HG03196 (cell line): Measurements from ENCODE around the gene RAX.

Source experiments
- ATAC-seq: cut with Tn5 transposase; IDR thresholded peaks from one replicate; pipeline ENCODE4 v1.9.1; 2021; ENCODE audit not compliant: unreplicated experiment

RAX gene

DNA sequence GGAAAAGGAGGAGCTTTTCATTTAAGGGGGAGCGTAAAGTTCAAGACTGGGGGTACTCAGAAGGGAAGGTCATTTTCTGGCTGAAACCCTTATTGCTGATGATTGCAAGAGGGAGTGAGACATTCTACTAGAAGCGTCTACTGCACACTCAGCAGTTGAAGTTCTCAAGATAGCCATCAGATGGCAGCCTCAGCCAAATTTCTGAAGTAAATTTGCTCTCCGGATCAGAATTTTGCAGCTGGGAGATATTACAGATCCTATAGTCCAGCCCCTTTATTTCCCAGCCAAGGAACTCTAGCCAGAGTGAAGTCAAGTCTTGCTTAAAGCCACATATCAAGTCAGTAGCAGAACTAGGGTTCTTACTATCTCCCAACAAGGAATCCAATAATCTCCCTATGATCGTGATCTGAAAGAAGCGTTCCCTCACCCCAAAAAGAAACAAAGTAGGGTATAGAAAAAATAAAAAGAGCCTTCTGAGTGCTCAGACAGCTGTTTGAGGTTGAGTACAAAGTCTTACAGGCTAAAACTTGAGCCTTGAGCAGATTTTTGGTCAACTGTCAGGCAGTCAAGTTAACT is 24.0 kb downstream of the RAX start:
- no peak for ATAC-seq

DNA sequence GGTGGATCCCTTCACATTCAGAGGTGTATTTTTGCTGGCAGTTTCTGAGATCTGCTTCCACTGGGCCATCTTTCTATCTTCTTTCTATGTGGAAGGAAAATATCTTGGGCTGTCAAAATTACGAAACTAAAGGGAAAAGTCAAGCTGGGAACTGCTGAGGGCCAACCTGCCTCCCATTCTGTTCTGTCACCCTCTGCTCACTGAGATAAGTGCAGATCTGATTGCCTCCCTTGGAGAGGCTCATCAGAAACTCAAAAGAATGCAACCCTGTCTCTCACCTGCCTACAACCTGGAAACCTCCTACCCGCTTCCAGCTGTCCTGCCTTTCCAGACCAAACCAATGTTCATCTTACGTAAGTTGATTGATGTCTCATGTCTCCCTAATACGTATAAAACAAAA is 26.5 kb downstream of the RAX start:
- ATAC-seq = no peak

DNA sequence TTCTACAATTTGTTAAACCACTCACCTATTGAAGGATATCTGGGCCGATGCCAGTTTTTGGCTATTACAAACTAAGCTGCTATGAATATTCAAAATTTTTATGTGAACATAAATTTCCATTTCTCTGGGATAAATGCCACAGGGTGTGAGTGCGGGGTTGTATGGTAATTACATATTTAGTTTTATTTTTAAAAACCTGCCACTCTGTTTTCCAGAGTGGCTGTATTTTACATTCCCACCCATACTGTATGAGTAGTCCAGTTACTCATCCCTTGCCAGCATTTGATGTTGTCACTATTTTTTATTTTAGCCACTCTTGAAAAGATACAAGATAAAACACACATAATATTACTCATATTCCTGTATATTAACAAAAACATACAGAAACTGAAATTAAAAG is 30.3 kb downstream of the RAX start:
- no peak for ATAC-seq

DNA sequence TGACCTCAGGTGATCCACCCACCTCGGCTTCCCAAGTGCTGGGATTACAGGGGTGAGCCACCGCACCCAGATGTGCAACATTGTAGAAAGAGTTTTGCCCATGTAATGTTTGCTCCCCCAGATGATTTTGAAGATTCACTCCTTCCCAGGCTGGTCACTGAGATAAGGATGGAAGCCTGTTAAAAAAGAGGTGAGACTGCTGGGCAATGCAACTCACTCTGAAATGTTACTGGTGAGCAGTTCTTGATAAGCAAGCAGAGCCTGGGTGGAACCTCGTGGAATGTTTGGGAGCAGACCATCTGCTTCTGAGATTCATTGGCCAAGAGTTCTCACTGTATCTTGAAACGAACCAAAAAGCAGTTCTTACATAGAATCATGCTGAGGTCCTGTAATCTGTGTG is 33.6 kb downstream of the RAX start:
- no peak for ATAC-seq

DNA sequence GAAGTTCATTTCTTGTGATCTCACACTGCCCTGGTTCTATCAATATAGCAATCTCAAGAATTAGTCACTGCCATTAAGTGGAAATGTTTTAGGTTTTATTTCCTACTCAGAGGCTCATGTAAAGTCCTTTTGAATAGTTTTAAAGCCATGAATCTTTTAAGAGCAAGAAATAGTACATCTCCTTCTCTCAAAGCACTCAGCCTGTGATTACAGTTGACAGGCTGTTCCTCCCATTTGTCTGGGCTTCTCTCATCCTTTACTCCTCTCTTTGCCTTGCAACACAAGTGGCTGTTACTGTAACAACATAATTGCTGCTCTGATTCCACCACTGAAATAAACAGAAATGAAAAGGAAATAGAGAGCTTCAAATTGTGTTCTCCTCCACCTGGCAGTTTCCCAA is 34.9 kb downstream of the RAX start:
- ATAC-seq = no peak

DNA sequence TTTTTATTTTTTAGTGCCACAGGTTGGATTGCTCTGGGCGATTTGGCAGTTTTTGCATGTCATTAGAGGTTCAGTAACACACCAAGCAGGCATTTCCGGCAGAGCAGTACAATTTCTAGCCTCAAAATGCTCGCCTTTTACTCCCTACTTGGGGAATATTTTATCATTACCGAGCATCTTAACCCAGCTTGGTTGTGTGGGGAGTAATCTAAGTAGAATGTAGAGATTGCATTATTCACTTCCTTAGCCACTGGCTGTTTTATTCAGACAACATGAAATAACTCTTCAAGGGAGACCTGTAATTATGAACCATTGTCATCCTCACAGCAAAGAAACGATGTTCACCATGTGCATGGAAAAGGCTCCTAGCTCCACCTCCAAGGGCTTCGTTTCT is 40.2 kb downstream of the RAX start:
- ATAC-seq = no peak

DNA sequence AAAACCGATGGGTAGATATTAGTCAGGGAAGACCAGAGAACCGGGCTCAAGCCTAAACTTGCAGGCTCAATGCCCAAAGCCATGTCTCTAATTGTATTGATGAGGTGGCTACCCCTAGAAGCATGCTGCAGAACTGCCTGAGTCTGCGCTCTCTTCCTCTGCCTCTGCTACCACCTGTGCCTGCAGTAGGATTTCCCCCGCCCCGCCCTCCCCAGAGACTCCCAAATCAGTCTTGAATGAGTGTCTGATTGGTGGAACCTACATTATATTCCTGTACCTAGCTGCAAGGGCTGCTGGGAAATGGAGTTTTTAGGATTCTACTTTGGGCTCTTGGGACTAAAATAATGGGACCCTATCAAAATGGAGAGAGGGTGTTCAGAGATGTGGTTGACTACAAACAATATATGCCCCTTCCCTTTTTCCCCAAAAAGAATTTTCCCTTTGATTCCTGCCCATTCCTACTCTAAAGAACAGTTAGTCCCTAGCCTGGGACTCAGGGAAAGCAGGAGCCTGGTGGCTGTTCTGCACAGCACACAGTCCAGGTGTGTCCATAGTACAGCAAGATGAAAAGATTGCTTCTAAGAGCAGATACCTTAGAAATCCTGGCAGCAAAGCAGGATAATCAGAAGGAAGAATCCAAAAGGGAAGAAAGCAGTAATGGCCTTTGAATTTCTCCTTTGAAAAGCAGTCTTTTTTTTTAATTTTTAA is 40.8 kb downstream of the RAX start:
- no peak for ATAC-seq

DNA sequence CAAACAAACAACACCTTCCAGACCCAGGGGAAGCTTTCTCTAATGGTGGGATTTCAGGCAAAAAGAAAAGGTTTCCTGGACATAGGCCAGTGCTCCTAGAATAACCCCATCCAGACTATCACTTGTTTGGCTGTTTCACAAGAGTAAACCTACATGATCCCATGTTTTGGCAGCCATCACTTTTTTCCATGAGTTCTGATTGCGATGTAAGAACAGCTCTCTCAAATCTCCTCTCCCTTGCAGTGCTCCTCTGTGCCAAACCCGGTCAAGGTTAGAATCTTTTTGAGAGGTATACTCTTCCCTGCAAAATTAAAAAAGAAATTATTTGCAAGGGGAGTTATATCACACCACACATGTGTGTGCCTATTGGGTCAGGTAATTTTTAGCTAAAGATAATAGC is 41.4 kb downstream of the RAX start:
- no peak for ATAC-seq

DNA sequence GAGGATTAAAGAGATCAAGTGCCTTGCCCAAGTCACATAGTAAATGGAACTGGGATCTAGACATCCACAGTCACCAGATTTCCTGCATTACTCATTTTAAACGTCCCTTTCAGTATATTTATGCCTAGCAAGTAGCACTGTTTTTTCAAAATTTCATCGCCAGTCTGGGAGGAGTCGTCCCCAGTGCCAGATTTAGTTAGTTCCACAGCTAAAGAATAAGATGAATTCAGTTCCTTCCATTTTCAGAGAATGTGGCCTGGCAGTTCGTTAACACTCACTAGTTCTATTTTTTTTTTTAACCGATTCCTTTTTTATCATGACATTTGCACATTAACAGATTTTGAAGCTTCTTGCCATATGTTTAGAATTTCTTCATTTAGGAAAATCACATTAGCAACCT is 42.1 kb downstream of the RAX start:
- ATAC-seq = no peak

DNA sequence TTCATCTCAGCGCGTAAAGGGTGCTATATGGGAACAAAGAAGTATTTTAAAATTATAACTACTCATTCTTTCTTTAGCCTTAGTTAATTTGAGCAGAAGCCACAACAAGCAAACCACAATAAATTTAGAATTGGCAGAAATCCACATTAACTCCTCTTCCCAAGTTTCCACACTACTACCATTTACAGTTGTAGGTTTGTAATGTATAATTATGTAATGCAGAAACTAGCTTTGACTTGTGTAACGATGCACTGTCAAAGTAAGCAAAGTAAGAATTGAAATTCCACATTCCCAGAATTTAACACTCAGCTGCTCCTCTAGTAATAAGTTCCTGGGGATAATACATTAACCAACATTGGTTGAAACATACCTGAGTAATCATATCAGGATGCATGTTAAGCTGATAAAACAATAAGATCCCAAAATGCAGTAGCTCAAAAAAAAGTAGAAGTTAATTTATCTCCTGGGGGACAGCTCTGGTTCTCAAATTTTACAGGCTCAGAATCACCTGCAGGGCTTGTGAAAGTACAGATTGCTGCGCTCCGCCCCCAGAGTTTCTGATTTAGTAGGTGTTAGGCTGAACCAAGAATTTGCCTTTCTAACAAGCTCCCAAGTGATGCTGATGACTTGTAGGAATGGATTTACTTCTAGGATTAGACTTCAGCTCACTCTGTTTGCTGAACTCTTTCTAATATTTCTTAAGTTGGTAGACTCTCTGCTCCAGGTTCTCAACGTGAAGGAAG is 43.4 kb downstream of the RAX start:
- ATAC-seq = no peak

DNA sequence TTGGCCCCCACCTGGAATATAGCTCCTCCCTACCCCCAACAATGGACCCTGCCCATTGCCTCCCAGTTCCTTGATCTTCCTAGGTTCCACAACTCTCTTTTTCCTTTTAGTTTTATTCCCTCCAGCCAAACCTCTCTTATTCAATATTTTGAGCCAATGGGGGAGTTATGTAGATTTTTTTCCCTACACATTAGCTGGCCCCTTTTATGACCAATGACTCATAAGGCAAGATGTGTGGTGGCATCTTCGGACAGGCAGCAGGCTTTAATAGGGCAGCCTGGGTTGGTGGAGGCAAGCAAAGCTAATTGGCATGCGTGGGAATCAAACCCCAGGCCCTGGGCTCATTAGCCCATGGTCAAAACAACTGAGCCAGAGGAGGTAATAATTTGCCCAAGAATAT is 44.1 kb downstream of the RAX start:
- no peak for ATAC-seq

DNA sequence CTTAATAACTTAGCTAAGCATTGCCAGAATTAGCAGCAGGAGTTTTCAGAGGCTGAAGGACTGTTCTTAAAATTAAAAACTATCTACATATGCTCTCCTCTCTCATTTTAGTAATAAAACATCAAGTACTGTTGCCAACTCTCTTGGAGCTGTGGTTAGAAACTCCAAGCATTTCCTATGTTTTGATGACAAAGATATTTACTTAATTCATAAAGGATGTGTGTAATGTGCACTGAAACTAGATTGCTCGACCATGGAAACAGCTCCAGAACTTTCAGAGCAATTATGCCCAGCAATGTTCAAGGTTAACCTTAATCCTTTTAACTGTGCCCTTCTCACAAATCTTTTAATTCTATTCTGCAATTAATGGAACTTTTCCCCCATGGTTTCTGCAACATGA is 44.9 kb downstream of the RAX start:
- ATAC-seq = no peak

DNA sequence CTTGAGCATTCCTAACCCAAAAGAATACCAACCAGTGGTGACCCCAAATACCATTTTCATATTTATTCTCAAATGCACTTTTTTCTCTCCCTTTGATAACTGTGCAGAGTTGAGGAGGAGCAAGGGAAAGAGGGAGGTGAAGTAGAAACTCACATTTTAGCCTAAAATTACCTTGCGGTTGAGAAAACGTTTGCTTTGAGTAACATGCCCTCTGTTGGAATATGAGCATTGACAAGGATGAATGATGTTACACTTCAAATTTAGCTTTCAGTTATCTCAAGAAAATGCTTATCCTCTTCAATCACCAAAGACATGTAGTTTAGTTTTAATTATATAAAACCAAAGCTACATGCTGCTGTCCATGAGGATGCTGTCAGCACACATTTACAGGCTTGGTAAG is 50.9 kb downstream of the RAX start:
- no peak for ATAC-seq

DNA sequence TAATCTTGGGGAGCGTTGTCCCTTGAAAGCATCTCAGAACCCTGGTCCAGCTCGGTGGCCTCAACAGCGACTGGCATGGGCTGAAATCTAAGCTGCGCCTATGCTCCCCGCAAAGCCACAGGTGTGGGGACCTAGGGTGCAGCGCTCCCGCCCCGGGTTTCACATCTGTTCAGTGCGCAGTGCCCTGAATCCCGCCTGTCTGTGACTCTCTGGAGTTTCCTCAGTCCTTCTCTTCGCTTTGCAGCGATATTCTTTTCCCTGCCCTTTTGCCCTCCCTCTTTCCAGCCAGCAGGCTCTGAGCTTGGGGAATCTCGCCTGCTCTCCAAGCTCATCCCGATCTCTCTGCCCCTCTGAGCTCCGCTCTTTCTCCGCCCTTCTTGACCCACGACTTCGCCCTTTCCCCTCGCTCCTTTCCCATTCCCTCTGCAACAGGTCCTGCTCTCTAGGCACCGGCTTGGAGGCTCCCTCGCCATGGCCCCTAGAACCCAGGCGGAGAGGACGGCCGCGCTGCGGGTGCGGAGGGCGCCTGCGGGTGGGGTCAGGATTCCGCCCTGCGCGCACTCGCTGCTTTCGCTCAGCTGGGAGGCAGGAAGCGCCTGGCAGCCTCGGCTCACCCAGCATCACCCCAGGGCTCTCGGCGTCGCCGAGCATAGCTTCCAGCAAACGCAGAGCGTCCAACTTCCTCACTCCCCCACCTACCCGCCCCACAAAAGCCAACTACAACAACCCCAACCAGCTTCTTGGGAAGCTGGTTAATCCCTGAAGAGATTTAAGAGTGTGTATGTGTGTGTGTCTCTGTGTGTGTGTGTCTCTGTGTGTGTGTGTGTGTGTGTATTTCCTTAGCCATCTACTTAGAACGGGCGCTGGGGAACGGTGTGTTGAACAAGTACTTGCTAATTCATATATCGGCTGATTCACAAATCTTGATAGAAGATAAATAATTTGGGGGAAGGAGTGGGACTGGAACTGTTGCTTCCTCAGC is 52.2 kb downstream of the RAX start:
- no peak for ATAC-seq

DNA sequence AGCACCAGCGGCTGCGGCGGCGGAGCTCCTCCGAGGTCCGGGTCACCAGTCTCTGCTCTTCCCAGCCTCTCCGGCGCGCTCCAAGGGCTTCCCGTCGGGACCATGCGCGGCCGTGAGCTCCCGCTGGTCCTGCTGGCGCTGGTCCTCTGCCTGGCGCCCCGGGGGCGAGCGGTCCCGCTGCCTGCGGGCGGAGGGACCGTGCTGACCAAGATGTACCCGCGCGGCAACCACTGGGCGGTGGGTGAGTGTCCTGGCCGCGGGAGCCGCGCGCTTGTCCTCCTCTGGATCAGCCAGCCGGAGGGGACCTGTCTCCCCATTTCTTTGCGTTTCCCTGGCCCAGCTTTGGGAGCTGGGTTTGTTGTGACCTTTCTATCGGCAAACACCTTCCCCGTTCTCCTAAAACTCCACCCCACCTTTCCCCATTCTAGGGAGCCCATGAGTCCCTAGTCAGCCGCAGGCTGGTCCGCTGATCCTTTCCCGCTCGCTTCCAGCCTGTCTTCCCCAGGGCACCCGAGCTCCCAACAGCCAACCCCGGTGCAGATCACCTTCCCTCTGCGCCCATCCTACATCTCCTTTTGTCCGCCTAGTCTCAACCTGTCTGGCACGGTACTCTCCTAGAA is 53.0 kb downstream of the RAX start:
- no peak for ATAC-seq

DNA sequence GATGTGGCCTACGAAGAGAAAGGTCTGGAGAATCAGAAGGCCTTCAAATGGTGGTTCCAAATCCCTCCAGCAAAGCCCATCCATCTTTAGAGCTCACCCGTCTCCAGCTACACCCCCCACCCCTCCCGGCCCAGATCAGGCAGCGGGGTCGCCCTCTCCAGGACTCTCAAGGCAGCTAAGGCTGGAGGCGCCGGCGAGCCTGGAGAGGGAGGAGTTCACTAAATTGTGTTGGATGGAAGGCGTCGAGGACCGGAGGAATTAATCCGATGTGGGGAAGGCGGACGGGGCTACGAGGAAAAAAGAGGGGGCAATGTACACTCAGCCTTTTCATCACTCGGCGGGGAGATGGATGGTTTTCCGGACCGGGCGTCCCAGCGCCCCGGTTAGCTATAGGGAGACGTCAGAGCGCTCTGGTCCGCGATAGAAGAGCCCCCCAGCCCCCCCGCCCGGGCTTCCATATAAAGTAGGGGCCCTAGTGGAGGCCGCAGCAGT is 53.5 kb downstream of the RAX start, which contains the start of gene GRP:
Gene GRP, plus strand, starts transcription at position 487 of the 492 bp plus-strand sequence. CDS start 108 bp downstream, outside the sequence.
- ATAC-seq = no peak

DNA sequence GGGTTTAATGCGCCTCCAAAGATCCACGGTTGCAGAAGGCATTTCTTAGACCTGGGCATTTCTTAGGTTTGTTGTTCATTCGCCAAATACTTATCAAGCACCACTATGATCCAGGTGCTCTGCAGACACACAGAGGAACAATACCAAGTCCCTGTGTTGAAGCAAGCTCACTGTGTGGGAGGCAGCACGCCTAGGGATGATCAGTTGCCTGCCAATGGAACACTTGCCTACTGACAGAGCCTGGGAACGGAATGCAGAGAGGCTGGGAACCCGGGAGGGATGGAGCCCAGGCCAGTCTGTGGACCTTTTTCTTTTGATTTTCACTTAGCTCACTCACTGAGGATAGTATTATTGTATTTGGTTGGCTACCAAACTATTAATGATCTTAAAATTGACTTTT is 55.2 kb downstream of the RAX start:
- ATAC-seq = no peak
